ENCODE results near the gene TNIP2.

Gene TNIP2

GRCh38 chr4:2768921-2769336, 12.8 kb upstream of the TNIP2 start:
- Histone ChIP-seq H3K27me3 (no peaks in the 10 kb centered on the region), H3K27ac (no peak overlapping the region), H3K4me3 (ENCODE audit: low read depth in 1 of 2, low read length in 1 of 2) (no peak overlapping the region), H3K9me3 (no peaks in the 10 kb centered on the region), H3K4me1 (ENCODE audit: control insufficient read depth in 1 of 2, insufficient read depth in 1 of 2, low read depth in 1 of 2, low read length in 1 of 2) (peaks cover 19 to 20% of the 10 kb centered on the region in 2 experiments), H3K36me3 (no peaks in the 10 kb centered on the region)
- TF ChIP-seq, protein P1, sequence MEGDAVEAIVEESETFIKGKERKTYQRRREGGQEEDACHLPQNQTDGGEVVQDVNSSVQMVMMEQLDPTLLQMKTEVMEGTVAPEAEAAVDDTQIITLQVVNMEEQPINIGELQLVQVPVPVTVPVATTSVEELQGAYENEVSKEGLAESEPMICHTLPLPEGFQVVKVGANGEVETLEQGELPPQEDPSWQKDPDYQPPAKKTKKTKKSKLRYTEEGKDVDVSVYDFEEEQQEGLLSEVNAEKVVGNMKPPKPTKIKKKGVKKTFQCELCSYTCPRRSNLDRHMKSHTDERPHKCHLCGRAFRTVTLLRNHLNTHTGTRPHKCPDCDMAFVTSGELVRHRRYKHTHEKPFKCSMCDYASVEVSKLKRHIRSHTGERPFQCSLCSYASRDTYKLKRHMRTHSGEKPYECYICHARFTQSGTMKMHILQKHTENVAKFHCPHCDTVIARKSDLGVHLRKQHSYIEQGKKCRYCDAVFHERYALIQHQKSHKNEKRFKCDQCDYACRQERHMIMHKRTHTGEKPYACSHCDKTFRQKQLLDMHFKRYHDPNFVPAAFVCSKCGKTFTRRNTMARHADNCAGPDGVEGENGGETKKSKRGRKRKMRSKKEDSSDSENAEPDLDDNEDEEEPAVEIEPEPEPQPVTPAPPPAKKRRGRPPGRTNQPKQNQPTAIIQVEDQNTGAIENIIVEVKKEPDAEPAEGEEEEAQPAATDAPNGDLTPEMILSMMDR (IDR thresholded peaks at IDR 0.05), result no peak

GRCh38 chr4:2768124-2768523, 12.0 kb upstream of the TNIP2 start:
- Histone ChIP-seq H3K9me3 (no peaks in the 10 kb centered on the region), H3K36me3 (no peaks in the 10 kb centered on the region), H3K4me1 (ENCODE audit: control insufficient read depth in 1 of 2, insufficient read depth in 1 of 2, low read depth in 1 of 2, low read length in 1 of 2) (peaks cover 23 to 25% of the 10 kb centered on the region in 2 experiments), H3K27ac (no peak overlapping the region), H3K27me3 (no peaks in the 10 kb centered on the region), H3K4me3 (ENCODE audit: low read depth in 1 of 2, low read length in 1 of 2) (no peak overlapping the region)
- TF ChIP-seq, protein P1 (IDR thresholded peaks at IDR 0.05), result no peak

DNA sequence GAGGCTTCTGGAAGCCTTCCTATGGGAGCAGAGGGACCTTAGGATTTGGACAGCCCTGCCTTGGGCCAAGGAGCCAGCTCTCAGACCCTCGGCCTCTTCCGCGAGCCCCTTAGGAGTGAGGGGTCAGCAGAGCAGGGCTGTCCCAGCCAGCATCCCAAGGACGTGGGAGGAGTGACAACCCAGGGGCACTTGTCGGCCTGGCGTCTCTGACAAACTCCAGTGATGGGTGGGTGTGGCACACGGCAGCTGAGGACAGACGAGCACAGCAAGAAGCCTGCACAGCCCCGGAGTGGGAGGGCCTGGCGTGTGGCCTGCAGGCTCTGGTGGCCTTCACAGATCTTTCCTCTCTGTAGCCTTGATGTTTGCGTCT, 11.6 kb upstream of the TNIP2 start:
- H3K4me3 ChIP-seq (ENCODE audit: low read depth in 1 of 2, low read length in 1 of 2), result no peak overlapping the region
- TF ChIP-seq, protein P1 (IDR thresholded peaks at IDR 0.05), result no peak
- H3K9me3 ChIP-seq, result no peaks in the 10 kb centered on the region
- H3K4me1 ChIP-seq (ENCODE audit: control insufficient read depth in 1 of 2, insufficient read depth in 1 of 2, low read depth in 1 of 2, low read length in 1 of 2), result peaks cover 23 to 25% of the 10 kb centered on the region in 2 experiments
- H3K36me3 ChIP-seq, result no peaks in the 10 kb centered on the region
- H3K27ac ChIP-seq, result no peak overlapping the region
- no peaks in the 10 kb centered on the region for H3K27me3 ChIP-seq

- Histone ChIP-seq H3K27ac (no peak overlapping the region), H3K4me3 (ENCODE audit: low read depth in 1 of 2, low read length in 1 of 2) (no peak overlapping the region), H3K36me3 (no peaks in the 10 kb centered on the region), H3K9me3 (no peaks in the 10 kb centered on the region), H3K27me3 (no peaks in the 10 kb centered on the region), H3K4me1 (ENCODE audit: control insufficient read depth in 1 of 2, insufficient read depth in 1 of 2, low read depth in 1 of 2, low read length in 1 of 2) (peaks cover 23 to 25% of the 10 kb centered on the region in 2 experiments)
- TF ChIP-seq, protein P1 (IDR thresholded peaks at IDR 0.05), result no peak
These were observed 11.0 kb upstream of the TNIP2 start for GRCh38 chr4:2767046-2767704.

DNA sequence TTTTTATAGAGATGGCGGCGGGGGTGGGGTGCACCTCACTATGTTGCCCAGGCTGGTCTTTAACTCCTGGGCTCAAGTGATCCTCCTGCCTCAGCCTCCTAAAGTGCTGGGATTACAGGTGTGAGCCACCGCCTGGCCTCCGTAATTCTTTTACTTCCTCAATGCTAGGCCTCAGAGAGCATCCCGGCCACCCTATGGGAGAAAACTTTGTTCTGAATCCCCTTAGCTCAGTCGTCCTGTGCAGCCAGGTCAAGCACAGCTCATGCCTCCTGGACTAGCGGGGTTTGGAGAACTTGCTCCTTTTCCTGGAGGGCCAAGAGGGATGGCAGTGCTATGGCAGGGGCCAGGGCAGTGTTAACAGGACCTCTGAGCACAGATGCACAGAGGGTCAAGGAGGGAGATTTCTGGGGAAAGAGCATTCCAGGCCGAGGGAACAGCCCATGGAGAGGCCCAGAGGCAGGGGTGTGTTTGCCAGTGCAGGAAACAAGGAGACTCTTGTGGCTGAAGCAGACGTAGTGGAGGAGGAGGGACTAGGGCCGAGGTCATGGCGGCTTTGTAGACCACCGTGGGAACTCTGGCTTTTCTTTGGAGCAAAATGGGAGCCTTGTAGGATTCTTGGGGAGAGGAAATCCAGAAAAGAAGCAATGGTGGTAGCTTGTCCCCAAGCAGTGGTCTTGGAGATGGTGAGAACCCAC, 9.8 kb upstream of the TNIP2 start:
- TF ChIP-seq, protein P1 (IDR thresholded peaks at IDR 0.05), result no peak
- H3K9me3 ChIP-seq, result no peaks in the 10 kb centered on the region
- no peak overlapping the region for H3K27ac ChIP-seq
- no peaks in the 10 kb centered on the region for H3K36me3 ChIP-seq
- no peaks in the 10 kb centered on the region for H3K27me3 ChIP-seq
- H3K4me3 ChIP-seq (ENCODE audit: low read depth in 1 of 2, low read length in 1 of 2), result no peak overlapping the region
- peaks cover 16 to 20% of the 10 kb centered on the region in 2 experiments for H3K4me1 ChIP-seq (ENCODE audit: control insufficient read depth in 1 of 2, insufficient read depth in 1 of 2, low read depth in 1 of 2, low read length in 1 of 2)
